Bronchial epithelial cell (primary cell): ENCODE results near the gene SLCO4A1. TPM values are rescaled to one million over a fixed set of nuclear protein-coding genes. Genes with fewer than 3 reads are reported as not detected.
A peak's percentile ranks its signal among the peaks of the same experiment; 100 is the strongest.

Source experiments
- DNase-seq: peaks from one replicate; pipeline ENCODE4 v3.0.0-alpha.2; 2010; ENCODE audit warnings: low read depth
- FAIRE-seq: peaks from 2 replicates; lab custom pipeline; 2011; peaks lifted over from hg19 to GRCh38; lab: Jason Lieb, UNC
- H3K27me3 ChIP-seq: 2 replicates; pipeline ENCODE4 v1.5.1; 2011; ENCODE audit warnings: low read length; ENCODE audit not compliant: control insufficient read depth, insufficient read depth
- H3K36me3 ChIP-seq: 2 replicates; pipeline ENCODE4 v1.5.1; 2011; ENCODE audit warnings: low read length; ENCODE audit not compliant: control insufficient read depth, insufficient read depth
- H3K4me3 ChIP-seq: 2 replicates; pipeline ENCODE4 v1.5.1; 2011; ENCODE audit warnings: mild to moderate bottlenecking, low read depth, low read length, control low read depth
- total RNA-seq: library from RNA; depleted of rRNA; stranded (reverse); fragments of >200 nt; gene quantifications from 2 replicates; pipeline ENCODE4 v1.2.1, GENCODE V29; 2014
- TF ChIP-seq, protein P1 (sequence below): IDR thresholded peaks from 2 replicates; pipeline ENCODE4 v1.5.1; 2011; ENCODE audit warnings: mild to moderate bottlenecking, moderate library complexity, low read length, control low read depth, inconsistent platforms; ENCODE audit not compliant: insufficient read depth, severe bottlenecking

Gene SLCO4A1
- total RNA-seq, 1 donor from 2014 or later, result 1.6 TPM

GRCh38 chr20:62649140-62649539 is 6.8 kb downstream of the SLCO4A1 start:
- TF ChIP-seq, protein P1, sequence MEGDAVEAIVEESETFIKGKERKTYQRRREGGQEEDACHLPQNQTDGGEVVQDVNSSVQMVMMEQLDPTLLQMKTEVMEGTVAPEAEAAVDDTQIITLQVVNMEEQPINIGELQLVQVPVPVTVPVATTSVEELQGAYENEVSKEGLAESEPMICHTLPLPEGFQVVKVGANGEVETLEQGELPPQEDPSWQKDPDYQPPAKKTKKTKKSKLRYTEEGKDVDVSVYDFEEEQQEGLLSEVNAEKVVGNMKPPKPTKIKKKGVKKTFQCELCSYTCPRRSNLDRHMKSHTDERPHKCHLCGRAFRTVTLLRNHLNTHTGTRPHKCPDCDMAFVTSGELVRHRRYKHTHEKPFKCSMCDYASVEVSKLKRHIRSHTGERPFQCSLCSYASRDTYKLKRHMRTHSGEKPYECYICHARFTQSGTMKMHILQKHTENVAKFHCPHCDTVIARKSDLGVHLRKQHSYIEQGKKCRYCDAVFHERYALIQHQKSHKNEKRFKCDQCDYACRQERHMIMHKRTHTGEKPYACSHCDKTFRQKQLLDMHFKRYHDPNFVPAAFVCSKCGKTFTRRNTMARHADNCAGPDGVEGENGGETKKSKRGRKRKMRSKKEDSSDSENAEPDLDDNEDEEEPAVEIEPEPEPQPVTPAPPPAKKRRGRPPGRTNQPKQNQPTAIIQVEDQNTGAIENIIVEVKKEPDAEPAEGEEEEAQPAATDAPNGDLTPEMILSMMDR, result no peak
- FAIRE-seq (no peak), DNase-seq (no peak)
- Histone ChIP-seq H3K4me3 (no peak overlapping the region), H3K27me3 (peaks cover 15% of the 10 kb centered on the region), H3K36me3 (no peaks in the 10 kb centered on the region)

- H3K36me3 ChIP-seq, result no peaks in the 10 kb centered on the region
- no peak overlapping the region for H3K4me3 ChIP-seq
- peak; percentile 80 for FAIRE-seq
- TF ChIP-seq, protein P1, result no peak
- DNase-seq, result no peak
- H3K27me3 ChIP-seq, result peaks cover 9% of the 10 kb centered on the region
Measured at GRCh38 chr20:62650551-62651284, 8.4 kb downstream of the SLCO4A1 start.

GRCh38 chr20:62651285-62652021 is 9.2 kb downstream of the SLCO4A1 start:
- Histone ChIP-seq H3K36me3 (no peaks in the 10 kb centered on the region), H3K4me3 (no peak overlapping the region), H3K27me3 (peaks cover 11% of the 10 kb centered on the region)
- TF ChIP-seq, protein P1, result no peak
- DNase-seq (no peak), FAIRE-seq (no peak)

- Histone ChIP-seq H3K36me3 (no peaks in the 10 kb centered on the region), H3K4me3 (peak overlapping the region; percentile 28), H3K27me3 (peaks cover 11% of the 10 kb centered on the region)
- FAIRE-seq, result peak; percentile 50
- DNase-seq, result peak; percentile 92
- TF ChIP-seq, protein P1, result no peak
Measured at GRCh38 chr20:62652041-62652893, 10.0 kb downstream of the SLCO4A1 start.

- TF ChIP-seq, protein P1, result no peak
- H3K36me3 ChIP-seq, result no peaks in the 10 kb centered on the region
- FAIRE-seq (no peak), DNase-seq (no peak)
- peaks cover 10% of the 10 kb centered on the region for H3K27me3 ChIP-seq
- H3K4me3 ChIP-seq, result no peak overlapping the region
Measured at GRCh38 chr20:62652894-62653305, 10.6 kb downstream of the SLCO4A1 start.
